GM06990 (cell line): ENCODE measurements around the gene CENPX.

ENCODE experiments used
- DNase-seq: peaks from one replicate; pipeline ENCODE4 v3.0.0-alpha.2; 2011; ENCODE audit not compliant: insufficient read length; ENCODE audit errors: extremely low read depth
- H3K27me3 ChIP-seq: replicated peaks from 2 replicates; pipeline ENCODE4 v1.6.0; 2011; ENCODE audit warnings: low read length; ENCODE audit not compliant: control insufficient read depth, insufficient read depth
- H3K36me3 ChIP-seq: 2 replicates; pipeline ENCODE4 v1.5.1; 2011; ENCODE audit warnings: low read length; ENCODE audit not compliant: control insufficient read depth, insufficient read depth
- H3K4me3 ChIP-seq: replicated peaks from 2 replicates; pipeline ENCODE4 v1.5.1; 2011; ENCODE audit warnings: low read depth, mild to moderate bottlenecking, control low read depth, low read length
- CTCF ChIP-seq: IDR thresholded peaks from 2 replicates; pipeline ENCODE4 v1.5.1; 2011; ENCODE audit warnings: low read length, control low read depth, mild to moderate bottlenecking, inconsistent platforms; ENCODE audit not compliant: insufficient read depth, poor library complexity, severe bottlenecking

The CENPX gene

GRCh38 chr17:82024859-82025258 lies 2.2 kb upstream of the CENPX start:
- no peaks in the 10 kb centered on the region for H3K27me3 ChIP-seq
- no peak overlapping the region for H3K4me3 ChIP-seq
- DNase-seq: no peak
- no peak for TF ChIP-seq CTCF
- H3K36me3 ChIP-seq: no peaks in the 10 kb centered on the region; the same call in none of the 2 replicates

- TF ChIP-seq CTCF: no peak
- Histone ChIP-seq H3K4me3 (peak overlapping the region; percentile 80), H3K36me3 (no peaks in the 10 kb centered on the region; the same call in none of the 2 replicates), H3K27me3 (no peaks in the 10 kb centered on the region)
- no peak for DNase-seq
Measured at GRCh38 chr17:82023447-82024241, 966 bp upstream of the CENPX start.

- peak within 1 kb of the TSS; percentile 87 for H3K4me3 ChIP-seq
- H3K36me3 ChIP-seq: no peaks in the 10 kb centered on the region; the same call in 1 of the 2 replicates
- TF ChIP-seq CTCF: no peak
- DNase-seq: peak; percentile 99
- no peaks in the 10 kb centered on the region for H3K27me3 ChIP-seq
Measured at GRCh38 chr17:82022981-82023446, 336 bp upstream of the CENPX start, which contains the start of gene LRRC45. TSS of gene LRRC45 (plus strand) at chr17:82023305. CDS start at chr17:82023644, 339 bp downstream.

- DNase-seq: no peak
- H3K4me3 ChIP-seq: peak overlapping the region; percentile 87
- TF ChIP-seq CTCF: no peak
Measured at GRCh38 chr17:82021900-82022309, 773 bp downstream of the CENPX start.

GRCh38 chr17:82021107-82021899 lies 1.4 kb downstream of the CENPX start:
- DNase-seq: peak; percentile 58
- H3K36me3 ChIP-seq: no peaks in the 10 kb centered on the region; the same call in none of the 2 replicates
- no peaks in the 10 kb centered on the region for H3K27me3 ChIP-seq
- TF ChIP-seq CTCF: peak; percentile 73
- H3K4me3 ChIP-seq: peak overlapping the region; percentile 87

More at GRCh38 chr17:82021900-82022309, 773 bp downstream of the CENPX start:
- Histone ChIP-seq H3K36me3 (no peaks in the 10 kb centered on the region; the same call in none of the 2 replicates), H3K27me3 (no peaks in the 10 kb centered on the region)
